Stimulated activated naive CD8-positive, alpha-beta T cell treated with anti-CD3 and anti-CD28 coated beads, Interleukin-15, Interleukin-2, amounts not matched to agents 100 ng/mL and 50 ng/mL, for 24 hours (primary cell): Measurements from ENCODE around the gene CASZ1.

ENCODE experiments used
- H3K27ac Mint-ChIP-seq: one replicate; pipeline ENCODE4 v1.8.0; 2021; ENCODE audit warnings: mild to moderate bottlenecking, mixed read lengths
- H3K27me3 Mint-ChIP-seq: one replicate; pipeline ENCODE4 v1.8.0; 2021; ENCODE audit warnings: mixed read lengths
- H3K36me3 Mint-ChIP-seq: one replicate; pipeline ENCODE4 v1.8.0; 2021; ENCODE audit warnings: low read depth, mixed read lengths
- H3K4me1 Mint-ChIP-seq: one replicate; pipeline ENCODE4 v1.8.0; 2021; ENCODE audit warnings: low read depth, mixed read lengths
- H3K4me3 Mint-ChIP-seq: one replicate; pipeline ENCODE4 v1.8.0; 2021; ENCODE audit warnings: mild to moderate bottlenecking, mixed read lengths
- H3K9me3 Mint-ChIP-seq: one replicate; pipeline ENCODE4 v1.8.0; 2021; ENCODE audit warnings: mixed read lengths

CASZ1 gene

GRCh38 chr1:10727751-10728232 lies 68.7 kb downstream of the CASZ1 start:
- no peaks in the 10 kb centered on the region for H3K9me3 Mint-ChIP-seq
- no peaks in the 10 kb centered on the region for H3K4me1 Mint-ChIP-seq
- no peaks in the 10 kb centered on the region for H3K27me3 Mint-ChIP-seq
- no peaks in the 10 kb centered on the region for H3K36me3 Mint-ChIP-seq
- no peak overlapping the region for H3K4me3 Mint-ChIP-seq
- H3K27ac Mint-ChIP-seq = no peak overlapping the region

GRCh38 chr1:10726355-10726754 lies 70.1 kb downstream of the CASZ1 start:
- Mint-ChIP-seq H3K4me1 (no peaks in the 10 kb centered on the region), H3K4me3 (no peak overlapping the region), H3K27ac (no peak overlapping the region), H3K27me3 (no peaks in the 10 kb centered on the region), H3K36me3 (no peaks in the 10 kb centered on the region), H3K9me3 (no peaks in the 10 kb centered on the region)

- H3K27me3 Mint-ChIP-seq = no peaks in the 10 kb centered on the region
- H3K4me3 Mint-ChIP-seq = no peak overlapping the region
- no peaks in the 10 kb centered on the region for H3K4me1 Mint-ChIP-seq
- H3K27ac Mint-ChIP-seq = no peak overlapping the region
- H3K36me3 Mint-ChIP-seq = no peaks in the 10 kb centered on the region
- H3K9me3 Mint-ChIP-seq = no peaks in the 10 kb centered on the region
Observed at GRCh38 chr1:10724948-10725847, 71.2 kb downstream of the CASZ1 start.

GRCh38 chr1:10724511-10724910 lies 71.9 kb downstream of the CASZ1 start:
- no peaks in the 10 kb centered on the region for H3K4me1 Mint-ChIP-seq
- H3K36me3 Mint-ChIP-seq = no peaks in the 10 kb centered on the region
- no peaks in the 10 kb centered on the region for H3K9me3 Mint-ChIP-seq
- no peak overlapping the region for H3K27ac Mint-ChIP-seq
- no peaks in the 10 kb centered on the region for H3K27me3 Mint-ChIP-seq
- no peak overlapping the region for H3K4me3 Mint-ChIP-seq

- Mint-ChIP-seq H3K27ac (no peak overlapping the region), H3K36me3 (no peaks in the 10 kb centered on the region), H3K9me3 (no peaks in the 10 kb centered on the region), H3K27me3 (no peaks in the 10 kb centered on the region), H3K4me1 (no peaks in the 10 kb centered on the region), H3K4me3 (no peak overlapping the region)
Observed at GRCh38 chr1:10724052-10724494, 72.4 kb downstream of the CASZ1 start.

GRCh38 chr1:10723317-10723716 lies 73.1 kb downstream of the CASZ1 start:
- H3K4me1 Mint-ChIP-seq = no peaks in the 10 kb centered on the region
- no peaks in the 10 kb centered on the region for H3K9me3 Mint-ChIP-seq
- no peak overlapping the region for H3K27ac Mint-ChIP-seq
- H3K27me3 Mint-ChIP-seq = no peaks in the 10 kb centered on the region
- H3K4me3 Mint-ChIP-seq = no peak overlapping the region
- H3K36me3 Mint-ChIP-seq = no peaks in the 10 kb centered on the region

GRCh38 chr1:10722803-10723202 lies 73.6 kb downstream of the CASZ1 start:
- Mint-ChIP-seq H3K36me3 (no peaks in the 10 kb centered on the region), H3K27ac (no peak overlapping the region), H3K4me3 (no peak overlapping the region), H3K27me3 (no peaks in the 10 kb centered on the region), H3K9me3 (no peaks in the 10 kb centered on the region), H3K4me1 (no peaks in the 10 kb centered on the region)

GRCh38 chr1:10721381-10722321 lies 74.8 kb downstream of the CASZ1 start:
- no peak overlapping the region for H3K4me3 Mint-ChIP-seq

GRCh38 chr1:10720635-10721034 lies 75.8 kb downstream of the CASZ1 start:
- no peaks in the 10 kb centered on the region for H3K27me3 Mint-ChIP-seq
- no peak overlapping the region for H3K4me3 Mint-ChIP-seq
- no peaks in the 10 kb centered on the region for H3K36me3 Mint-ChIP-seq
- H3K27ac Mint-ChIP-seq = no peak overlapping the region
- H3K4me1 Mint-ChIP-seq = no peaks in the 10 kb centered on the region
- H3K9me3 Mint-ChIP-seq = no peaks in the 10 kb centered on the region

More at GRCh38 chr1:10721381-10722321, 74.8 kb downstream of the CASZ1 start:
- Mint-ChIP-seq H3K27me3 (no peaks in the 10 kb centered on the region), H3K36me3 (no peaks in the 10 kb centered on the region), H3K9me3 (no peaks in the 10 kb centered on the region), H3K27ac (no peak overlapping the region), H3K4me1 (no peaks in the 10 kb centered on the region)

GRCh38 chr1:10718083-10718415 lies 78.4 kb downstream of the CASZ1 start:
- H3K9me3 Mint-ChIP-seq = no peaks in the 10 kb centered on the region
- H3K27me3 Mint-ChIP-seq = no peaks in the 10 kb centered on the region
- no peak overlapping the region for H3K4me3 Mint-ChIP-seq

GRCh38 chr1:10717296-10718082 lies 79.0 kb downstream of the CASZ1 start:
- H3K36me3 Mint-ChIP-seq = no peaks in the 10 kb centered on the region

More at GRCh38 chr1:10718083-10718415, 78.4 kb downstream of the CASZ1 start:
- Mint-ChIP-seq H3K4me1 (no peaks in the 10 kb centered on the region), H3K27ac (no peak overlapping the region), H3K36me3 (no peaks in the 10 kb centered on the region)

GRCh38 chr1:10716840-10717239 lies 79.6 kb downstream of the CASZ1 start:
- Mint-ChIP-seq H3K4me1 (no peaks in the 10 kb centered on the region), H3K27me3 (no peaks in the 10 kb centered on the region), H3K9me3 (no peaks in the 10 kb centered on the region), H3K36me3 (no peaks in the 10 kb centered on the region), H3K4me3 (no peak overlapping the region), H3K27ac (no peak overlapping the region)

More at GRCh38 chr1:10717296-10718082, 79.0 kb downstream of the CASZ1 start:
- Mint-ChIP-seq H3K27me3 (no peaks in the 10 kb centered on the region), H3K9me3 (no peaks in the 10 kb centered on the region), H3K27ac (no peak overlapping the region), H3K4me3 (no peak overlapping the region), H3K4me1 (no peaks in the 10 kb centered on the region)

- no peaks in the 10 kb centered on the region for H3K9me3 Mint-ChIP-seq
- no peak overlapping the region for H3K27ac Mint-ChIP-seq
- H3K36me3 Mint-ChIP-seq = no peaks in the 10 kb centered on the region
- no peaks in the 10 kb centered on the region for H3K27me3 Mint-ChIP-seq
- H3K4me3 Mint-ChIP-seq = no peak overlapping the region
- no peaks in the 10 kb centered on the region for H3K4me1 Mint-ChIP-seq
Observed at GRCh38 chr1:10714337-10715114, 81.9 kb downstream of the CASZ1 start.

GRCh38 chr1:10713614-10714013 lies 82.8 kb downstream of the CASZ1 start:
- no peak overlapping the region for H3K27ac Mint-ChIP-seq
- H3K4me1 Mint-ChIP-seq = no peaks in the 10 kb centered on the region
- no peaks in the 10 kb centered on the region for H3K27me3 Mint-ChIP-seq
- no peak overlapping the region for H3K4me3 Mint-ChIP-seq
- no peaks in the 10 kb centered on the region for H3K36me3 Mint-ChIP-seq
- H3K9me3 Mint-ChIP-seq = no peaks in the 10 kb centered on the region
